HG02885 (cell line): ENCODE data around the gene USP17L29.
"Not testable (repeated sequence)": the region's sequence is repeated elsewhere in the genome, so short reads cannot be mapped to it uniquely, and the experiment has no call there.

ENCODE experiments used
- ATAC-seq: cut with Tn5 transposase; IDR thresholded peaks from one replicate; pipeline ENCODE4 v1.9.1; 2021; ENCODE audit warnings: mild to moderate bottlenecking; ENCODE audit not compliant: unreplicated experiment, poor library complexity

The USP17L29 gene, protein sequence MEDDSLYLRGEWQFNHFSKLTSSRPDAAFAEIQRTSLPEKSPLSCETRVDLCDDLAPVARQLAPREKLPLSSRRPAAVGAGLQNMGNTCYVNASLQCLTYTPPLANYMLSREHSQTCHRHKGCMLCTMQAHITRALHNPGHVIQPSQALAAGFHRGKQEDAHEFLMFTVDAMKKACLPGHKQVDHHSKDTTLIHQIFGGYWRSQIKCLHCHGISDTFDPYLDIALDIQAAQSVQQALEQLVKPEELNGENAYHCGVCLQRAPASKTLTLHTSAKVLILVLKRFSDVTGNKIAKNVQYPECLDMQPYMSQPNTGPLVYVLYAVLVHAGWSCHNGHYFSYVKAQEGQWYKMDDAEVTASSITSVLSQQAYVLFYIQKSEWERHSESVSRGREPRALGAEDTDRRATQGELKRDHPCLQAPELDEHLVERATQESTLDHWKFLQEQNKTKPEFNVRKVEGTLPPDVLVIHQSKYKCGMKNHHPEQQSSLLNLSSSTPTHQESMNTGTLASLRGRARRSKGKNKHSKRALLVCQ

DNA sequence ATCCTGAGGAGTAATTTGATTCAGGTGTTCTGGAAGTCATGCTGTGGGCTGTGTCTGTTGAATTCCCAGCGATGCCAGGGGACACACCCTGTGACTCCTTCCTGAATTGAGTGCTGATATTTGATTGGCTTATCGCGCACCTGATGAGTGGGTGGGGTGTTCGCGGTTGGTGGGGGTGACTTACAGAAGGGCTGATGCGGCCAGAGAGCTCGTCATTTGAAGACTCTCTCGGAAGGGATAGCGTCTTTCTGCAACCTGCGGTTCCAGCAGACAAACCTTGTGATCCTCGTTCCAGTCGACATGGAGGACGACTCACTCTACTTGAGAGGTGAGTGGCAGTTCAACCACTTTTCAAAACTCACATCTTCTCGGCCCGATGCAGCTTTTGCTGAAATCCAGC lies at the start of gene USP17L29:
Gene USP17L29 (plus strand): TSS at position 301 of the 400 bp plus-strand sequence. CDS start 0 bp downstream, at position 301.
- not testable (repeated sequence) for ATAC-seq

DNA sequence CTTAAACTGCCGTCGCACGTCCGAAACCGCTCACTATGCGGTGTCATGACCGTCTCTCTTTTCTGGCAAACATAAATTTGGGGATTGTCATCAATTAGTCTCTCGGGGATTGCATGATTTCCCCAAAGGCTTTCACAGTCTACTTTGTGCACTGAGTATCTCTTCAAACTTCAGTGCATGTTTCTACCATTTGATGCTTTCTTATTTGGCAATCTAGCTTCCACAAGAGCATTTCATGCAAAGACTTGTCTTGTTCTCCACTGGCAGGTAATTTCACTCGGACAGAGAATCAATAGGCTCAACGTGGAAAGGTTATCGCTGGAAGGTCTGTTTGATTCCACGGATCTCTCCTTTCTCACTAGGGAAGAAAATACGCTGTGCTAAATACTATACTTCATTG lies 29.2 kb upstream of the USP17L29 start:
- not testable (repeated sequence) for ATAC-seq

DNA sequence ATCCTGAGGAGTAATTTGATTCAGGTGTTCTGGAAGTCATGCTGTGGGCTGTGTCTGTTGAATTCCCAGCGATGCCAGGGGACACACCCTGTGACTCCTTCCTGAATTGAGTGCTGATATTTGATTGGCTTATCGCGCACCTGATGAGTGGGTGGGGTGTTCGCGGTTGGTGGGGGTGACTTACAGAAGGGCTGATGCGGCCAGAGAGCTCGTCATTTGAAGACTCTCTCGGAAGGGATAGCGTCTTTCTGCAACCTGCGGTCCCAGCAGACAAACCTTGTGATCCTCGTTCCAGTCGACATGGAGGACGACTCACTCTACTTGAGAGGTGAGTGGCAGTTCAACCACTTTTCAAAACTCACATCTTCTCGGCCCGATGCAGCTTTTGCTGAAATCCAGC lies 28.6 kb upstream of the USP17L29 start, which contains the start of gene USP17L24:
Gene USP17L24 (plus strand): TSS at position 301 of the 400 bp plus-strand sequence. CDS start 0 bp downstream, at position 301.
- not testable (repeated sequence) for ATAC-seq

DNA sequence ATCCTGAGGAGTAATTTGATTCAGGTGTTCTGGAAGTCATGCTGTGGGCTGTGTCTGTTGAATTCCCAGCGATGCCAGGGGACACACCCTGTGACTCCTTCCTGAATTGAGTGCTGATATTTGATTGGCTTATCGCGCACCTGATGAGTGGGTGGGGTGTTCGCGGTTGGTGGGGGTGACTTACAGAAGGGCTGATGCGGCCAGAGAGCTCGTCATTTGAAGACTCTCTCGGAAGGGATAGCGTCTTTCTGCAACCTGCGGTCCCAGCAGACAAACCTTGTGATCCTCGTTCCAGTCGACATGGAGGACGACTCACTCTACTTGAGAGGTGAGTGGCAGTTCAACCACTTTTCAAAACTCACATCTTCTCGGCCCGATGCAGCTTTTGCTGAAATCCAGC lies 23.8 kb upstream of the USP17L29 start, which contains the start of gene USP17L25:
Gene USP17L25 (plus strand): TSS at position 301 of the 400 bp plus-strand sequence. CDS start 0 bp downstream, at position 301.
- not testable (repeated sequence) for ATAC-seq

DNA sequence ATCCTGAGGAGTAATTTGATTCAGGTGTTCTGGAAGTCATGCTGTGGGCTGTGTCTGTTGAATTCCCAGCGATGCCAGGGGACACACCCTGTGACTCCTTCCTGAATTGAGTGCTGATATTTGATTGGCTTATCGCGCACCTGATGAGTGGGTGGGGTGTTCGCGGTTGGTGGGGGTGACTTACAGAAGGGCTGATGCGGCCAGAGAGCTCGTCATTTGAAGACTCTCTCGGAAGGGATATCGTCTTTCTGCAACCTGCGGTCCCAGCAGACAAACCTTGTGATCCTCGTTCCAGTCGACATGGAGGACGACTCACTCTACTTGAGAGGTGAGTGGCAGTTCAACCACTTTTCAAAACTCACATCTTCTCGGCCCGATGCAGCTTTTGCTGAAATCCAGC lies 19.1 kb upstream of the USP17L29 start, which contains the start of gene USP17L26:
Gene USP17L26 (plus strand): TSS at position 301 of the 400 bp plus-strand sequence. CDS start 0 bp downstream, at position 301.
- ATAC-seq, result not testable (repeated sequence)

DNA sequence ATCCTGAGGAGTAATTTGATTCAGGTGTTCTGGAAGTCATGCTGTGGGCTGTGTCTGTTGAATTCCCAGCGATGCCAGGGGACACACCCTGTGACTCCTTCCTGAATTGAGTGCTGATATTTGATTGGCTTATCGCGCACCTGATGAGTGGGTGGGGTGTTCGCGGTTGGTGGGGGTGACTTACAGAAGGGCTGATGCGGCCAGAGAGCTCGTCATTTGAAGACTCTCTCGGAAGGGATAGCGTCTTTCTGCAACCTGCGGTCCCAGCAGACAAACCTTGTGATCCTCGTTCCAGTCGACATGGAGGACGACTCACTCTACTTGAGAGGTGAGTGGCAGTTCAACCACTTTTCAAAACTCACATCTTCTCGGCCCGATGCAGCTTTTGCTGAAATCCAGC lies 14.3 kb upstream of the USP17L29 start, which contains the start of gene USP17L5:
Gene USP17L5 (plus strand): TSS at position 301 of the 400 bp plus-strand sequence. CDS start 0 bp downstream, at position 301.
- not testable (repeated sequence) for ATAC-seq

DNA sequence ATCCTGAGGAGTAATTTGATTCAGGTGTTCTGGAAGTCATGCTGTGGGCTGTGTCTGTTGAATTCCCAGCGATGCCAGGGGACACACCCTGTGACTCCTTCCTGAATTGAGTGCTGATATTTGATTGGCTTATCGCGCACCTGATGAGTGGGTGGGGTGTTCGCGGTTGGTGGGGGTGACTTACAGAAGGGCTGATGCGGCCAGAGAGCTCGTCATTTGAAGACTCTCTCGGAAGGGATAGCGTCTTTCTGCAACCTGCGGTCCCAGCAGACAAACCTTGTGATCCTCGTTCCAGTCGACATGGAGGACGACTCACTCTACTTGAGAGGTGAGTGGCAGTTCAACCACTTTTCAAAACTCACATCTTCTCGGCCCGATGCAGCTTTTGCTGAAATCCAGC lies 9.6 kb upstream of the USP17L29 start, which contains the start of gene USP17L27:
Gene USP17L27 (plus strand): TSS at position 301 of the 400 bp plus-strand sequence. CDS start 0 bp downstream, at position 301.
- ATAC-seq, result not testable (repeated sequence)

DNA sequence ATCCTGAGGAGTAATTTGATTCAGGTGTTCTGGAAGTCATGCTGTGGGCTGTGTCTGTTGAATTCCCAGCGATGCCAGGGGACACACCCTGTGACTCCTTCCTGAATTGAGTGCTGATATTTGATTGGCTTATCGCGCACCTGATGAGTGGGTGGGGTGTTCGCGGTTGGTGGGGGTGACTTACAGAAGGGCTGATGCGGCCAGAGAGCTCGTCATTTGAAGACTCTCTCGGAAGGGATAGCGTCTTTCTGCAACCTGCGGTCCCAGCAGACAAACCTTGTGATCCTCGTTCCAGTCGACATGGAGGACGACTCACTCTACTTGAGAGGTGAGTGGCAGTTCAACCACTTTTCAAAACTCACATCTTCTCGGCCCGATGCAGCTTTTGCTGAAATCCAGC lies 4.8 kb upstream of the USP17L29 start, which contains the start of gene USP17L28:
Gene USP17L28 (plus strand): TSS at position 301 of the 400 bp plus-strand sequence. CDS start 0 bp downstream, at position 301.
- not testable (repeated sequence) for ATAC-seq

DNA sequence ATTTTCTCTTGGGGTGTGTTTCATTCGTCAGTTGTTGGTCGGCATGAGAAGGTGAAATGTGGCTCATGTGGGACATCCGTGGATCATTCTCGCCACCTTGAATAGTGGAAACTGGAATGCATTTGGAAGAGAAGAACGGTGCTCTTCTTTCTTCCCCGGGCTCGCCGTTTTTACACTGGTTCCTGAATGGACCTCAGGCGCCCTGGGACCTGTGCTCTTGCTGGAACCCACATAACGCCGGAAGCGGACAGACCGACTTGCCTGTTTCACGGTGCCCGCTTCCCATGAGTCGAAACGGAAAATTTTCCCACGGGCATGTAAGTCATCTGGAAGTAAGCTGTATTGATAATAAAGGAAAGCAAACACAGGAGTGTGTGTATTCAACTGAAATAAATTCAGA lies 2.6 kb upstream of the USP17L29 start:
- not testable (repeated sequence) for ATAC-seq

DNA sequence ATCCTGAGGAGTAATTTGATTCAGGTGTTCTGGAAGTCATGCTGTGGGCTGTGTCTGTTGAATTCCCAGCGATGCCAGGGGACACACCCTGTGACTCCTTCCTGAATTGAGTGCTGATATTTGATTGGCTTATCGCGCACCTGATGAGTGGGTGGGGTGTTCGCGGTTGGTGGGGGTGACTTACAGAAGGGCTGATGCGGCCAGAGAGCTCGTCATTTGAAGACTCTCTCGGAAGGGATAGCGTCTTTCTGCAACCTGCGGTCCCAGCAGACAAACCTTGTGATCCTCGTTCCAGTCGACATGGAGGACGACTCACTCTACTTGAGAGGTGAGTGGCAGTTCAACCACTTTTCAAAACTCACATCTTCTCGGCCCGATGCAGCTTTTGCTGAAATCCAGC lies 9.4 kb downstream of the USP17L29 start, which contains the start of gene USP17L30:
Gene USP17L30 (plus strand): TSS at position 301 of the 400 bp plus-strand sequence. CDS start 0 bp downstream, at position 301.
- ATAC-seq, result not testable (repeated sequence)

DNA sequence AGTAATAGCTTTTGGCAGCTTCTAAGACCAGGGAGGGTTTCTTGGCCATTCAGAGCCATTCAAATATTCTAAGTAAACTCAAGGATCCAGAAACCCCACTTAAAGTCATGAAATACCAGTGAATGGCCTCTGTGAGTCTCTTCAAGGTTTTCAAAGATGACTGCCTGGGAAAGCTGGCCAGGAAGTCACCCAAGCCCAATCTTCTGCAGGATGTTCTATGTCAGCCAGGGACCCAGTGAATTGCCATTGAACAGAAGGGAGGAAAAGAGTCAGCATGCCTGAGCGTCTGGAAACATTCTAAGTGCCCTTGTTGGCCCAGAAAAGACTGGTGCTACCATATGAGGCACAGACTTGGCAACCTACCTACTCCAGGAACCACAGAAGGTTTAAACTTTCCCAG lies 26.4 kb downstream of the USP17L29 start:
- not testable (repeated sequence) for ATAC-seq

DNA sequence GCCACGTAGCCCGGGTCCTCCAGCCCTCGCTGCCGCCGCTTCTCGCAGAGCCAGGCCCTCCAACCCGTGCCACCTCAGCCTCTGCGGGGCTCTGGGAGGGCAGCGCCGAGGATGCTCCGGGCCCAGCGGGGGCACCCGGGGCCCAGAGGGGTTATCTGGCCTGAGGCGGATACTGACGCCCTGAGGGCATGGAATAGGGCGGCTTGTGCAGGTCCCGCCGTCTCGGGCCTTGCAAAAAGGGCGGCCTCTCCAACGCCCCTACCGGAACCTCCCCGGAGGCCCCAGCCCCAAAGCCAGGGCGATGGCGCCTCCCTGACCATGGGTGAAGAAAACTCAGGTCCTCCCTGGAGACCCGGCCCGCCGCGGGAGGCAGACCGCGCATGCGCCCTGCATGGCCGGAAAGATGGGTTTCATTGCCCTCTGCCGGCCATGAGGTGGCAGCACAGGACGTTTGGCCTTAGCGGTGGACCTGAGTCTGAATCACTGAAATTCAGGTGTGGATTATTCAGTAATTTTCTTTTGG lies 27.6 kb downstream of the USP17L29 start:
- ATAC-seq, result peak; percentile 69

DNA sequence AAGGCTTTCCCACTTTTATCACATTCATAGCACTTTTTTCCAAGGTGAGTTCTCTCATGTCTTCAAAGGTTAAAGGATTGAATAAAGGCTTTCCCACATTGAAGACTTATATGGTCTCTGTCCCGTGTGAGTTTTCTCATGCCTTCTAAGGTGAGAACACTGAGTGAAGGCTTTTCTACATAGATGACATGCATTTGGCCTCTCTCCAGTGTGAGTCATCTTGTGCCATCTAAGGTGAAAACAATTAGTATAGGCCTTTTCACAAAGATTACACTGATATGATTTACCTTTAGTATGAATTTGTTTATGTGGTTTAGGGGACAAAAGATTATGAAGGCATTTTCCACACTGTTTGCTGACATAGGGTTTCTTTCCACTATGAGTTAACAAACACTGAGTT lies 30.7 kb downstream of the USP17L29 start:
- no peak for ATAC-seq

DNA sequence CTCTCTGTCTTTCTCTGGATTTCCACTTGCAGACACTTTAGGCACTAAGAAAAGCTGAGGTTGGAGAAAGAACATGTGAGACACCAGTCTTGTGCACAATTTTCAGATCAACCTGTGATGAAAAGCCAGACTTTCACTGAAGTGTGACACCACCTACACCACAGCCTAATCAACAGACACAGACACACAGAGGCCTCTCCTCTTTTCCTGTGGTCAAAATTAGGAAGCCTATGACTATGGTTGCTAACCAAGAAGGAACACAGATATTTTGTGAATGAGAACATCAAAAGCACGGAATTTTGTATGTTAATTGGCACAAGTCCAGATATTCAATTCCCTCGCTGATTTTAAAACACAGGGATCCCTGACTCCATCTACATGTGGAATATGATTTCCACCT lies 35.6 kb downstream of the USP17L29 start:
- not testable (repeated sequence) for ATAC-seq
